ENCODE measurements around the gene PDZD4.

PDZD4 gene

DNA sequence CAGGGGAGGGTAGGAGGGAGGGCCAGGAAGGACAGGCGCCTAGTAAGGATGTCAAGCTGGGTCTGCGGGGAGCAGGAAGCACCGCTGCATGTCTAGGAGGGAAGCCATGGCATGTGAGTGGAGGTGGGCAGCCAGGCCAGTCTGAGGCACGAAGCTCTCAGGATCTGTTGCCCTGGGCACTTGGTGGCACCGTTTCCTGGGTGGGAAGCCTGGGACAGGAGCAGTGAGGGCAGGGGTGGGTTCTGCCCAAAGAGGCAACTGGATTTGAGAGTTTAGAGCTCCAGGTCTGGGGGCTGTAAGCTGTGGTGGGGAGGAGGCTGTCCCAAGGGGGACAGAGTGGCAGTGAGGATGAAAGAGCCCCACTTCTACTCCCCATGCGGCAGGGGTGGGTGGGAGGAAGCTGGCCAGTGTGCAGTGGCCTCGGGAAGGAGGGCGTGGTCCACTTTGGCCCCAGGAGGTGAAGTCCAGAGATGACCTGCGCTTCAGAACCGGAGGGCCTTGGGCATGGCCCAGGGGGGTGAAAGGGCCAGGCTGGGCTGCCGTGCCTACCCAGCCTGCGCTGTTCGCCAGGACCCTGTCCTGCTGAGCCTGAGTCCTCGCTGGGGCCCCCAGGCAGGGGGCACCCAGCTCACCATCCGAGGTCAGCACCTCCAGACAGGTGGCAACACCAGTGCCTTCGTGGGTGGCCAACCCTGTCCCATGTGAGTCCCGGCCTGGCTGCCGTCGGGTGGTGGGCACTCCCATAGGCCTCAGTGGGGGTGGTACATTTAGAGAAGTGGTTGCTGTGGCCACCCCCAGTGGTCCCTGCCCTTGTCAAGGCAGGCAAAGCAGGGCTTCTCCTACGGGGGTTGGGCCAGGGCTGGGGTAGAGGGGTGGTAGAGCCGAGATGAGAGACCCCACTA lies 57.8 kb downstream of the PDZD4 start:
- no peak for DNase-seq (ENCODE audit: low read depth in 2 of 2)

DNA sequence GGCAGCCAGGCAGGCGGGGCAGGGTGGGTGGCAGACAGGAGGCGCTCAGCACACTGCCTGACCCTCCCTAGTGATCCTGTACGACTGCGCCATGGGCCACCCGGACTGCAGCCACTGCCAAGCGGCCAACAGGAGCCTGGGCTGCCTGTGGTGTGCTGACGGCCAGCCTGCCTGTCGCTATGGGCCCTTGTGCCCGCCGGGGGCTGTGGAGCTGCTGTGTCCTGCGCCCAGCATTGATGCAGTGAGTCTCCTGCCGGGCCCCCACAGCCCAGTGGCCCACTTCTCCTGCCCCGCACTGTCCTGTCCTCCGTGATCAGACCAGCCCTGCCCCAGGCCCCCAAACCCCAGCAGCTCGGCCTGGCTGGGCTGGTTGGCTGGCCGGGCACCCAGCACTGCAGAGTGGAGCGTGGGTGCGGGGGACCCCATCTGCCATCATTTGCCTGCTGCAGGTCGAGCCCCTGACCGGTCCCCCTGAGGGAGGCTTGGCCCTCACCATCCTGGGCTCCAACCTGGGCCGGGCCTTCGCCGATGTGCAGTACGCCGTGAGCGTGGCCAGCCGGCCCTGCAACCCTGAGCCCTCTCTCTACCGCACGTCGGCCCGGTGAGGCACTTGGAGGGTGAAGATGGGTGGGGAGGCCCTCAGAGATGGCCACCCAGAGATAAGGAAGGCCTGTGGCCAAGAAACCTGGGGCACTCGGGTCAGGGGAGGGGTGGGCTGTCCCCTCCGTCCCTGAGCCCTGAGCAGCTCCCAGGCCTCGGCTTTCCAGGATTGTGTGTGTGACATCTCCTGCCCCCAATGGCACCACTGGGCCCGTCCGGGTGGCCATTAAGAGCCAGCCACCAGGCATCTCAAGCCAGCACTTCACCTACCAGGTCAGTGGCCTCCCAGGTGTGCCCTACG lies 58.7 kb downstream of the PDZD4 start:
- no peak for DNase-seq (ENCODE audit: low read depth in 2 of 2)

DNA sequence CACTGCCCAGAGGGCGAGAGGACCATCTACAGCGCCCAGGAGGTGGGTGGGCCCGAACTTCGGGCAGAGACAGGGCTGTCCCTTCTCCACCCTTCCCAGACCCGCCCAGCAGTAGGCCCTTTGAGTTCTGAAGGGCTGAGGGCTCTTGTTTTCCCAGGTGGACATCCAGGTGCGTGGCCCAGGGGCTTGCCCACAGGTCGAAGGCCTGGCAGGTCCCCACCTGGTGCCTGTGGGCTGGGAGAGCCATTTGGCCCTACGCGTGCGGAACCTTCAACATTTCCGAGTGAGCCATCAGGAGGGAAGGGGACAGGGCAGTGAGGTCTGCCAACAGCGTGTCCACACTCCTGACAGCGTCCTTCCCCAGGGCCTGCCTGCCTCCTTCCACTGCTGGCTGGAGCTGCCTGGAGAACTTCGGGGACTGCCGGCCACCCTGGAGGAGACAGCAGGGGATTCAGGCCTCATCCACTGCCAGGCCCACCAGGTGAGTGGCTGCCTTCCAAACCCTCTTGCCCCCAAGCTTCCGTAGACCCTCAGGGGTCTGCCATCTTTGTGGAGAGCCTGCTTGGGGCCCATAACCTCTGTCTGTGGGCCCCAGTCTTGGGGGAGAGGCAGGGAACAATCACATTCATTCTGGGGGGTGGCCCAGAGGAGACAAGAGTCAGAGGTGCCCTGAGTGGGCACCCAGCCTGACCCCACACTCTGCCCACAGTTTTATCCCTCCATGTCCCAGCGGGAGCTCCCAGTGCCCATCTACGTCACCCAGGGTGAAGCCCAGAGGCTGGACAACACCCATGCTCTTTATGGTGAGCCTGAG lies 59.5 kb downstream of the PDZD4 start:
- no peak for DNase-seq (ENCODE audit: low read depth in 2 of 2)

DNA sequence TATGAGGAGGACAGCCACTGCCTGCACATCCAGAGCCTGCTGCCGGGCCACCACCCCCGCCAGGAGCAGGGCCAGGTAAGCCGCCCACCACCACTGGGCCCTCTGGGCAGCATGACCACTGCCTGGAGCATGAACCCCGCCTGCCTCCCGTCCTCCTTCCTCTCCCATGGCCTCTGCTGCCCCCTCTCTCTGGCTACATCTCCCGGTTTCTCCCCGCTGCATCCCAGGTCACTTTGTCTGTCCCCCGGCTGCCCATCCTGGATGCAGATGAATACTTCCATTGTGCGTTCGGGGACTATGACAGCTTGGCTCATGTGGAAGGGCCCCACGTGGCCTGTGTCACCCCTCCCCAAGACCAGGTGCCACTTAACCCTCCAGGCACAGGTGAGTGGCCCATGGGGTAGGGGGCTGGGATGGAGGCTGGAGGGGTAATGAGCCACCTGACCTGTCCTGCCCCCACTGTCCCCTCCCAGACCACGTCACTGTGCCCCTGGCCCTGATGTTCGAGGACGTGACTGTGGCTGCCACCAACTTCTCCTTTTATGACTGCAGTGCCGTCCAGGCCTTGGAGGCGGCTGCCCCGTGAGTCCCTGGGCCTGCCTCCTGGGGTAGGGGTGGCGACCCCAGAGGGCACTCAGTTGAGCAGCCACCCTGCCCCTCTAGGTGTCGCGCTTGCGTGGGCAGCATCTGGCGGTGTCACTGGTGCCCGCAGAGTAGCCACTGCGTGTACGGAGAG lies 60.3 kb downstream of the PDZD4 start:
- no peak for DNase-seq (ENCODE audit: low read depth in 2 of 2)

DNA sequence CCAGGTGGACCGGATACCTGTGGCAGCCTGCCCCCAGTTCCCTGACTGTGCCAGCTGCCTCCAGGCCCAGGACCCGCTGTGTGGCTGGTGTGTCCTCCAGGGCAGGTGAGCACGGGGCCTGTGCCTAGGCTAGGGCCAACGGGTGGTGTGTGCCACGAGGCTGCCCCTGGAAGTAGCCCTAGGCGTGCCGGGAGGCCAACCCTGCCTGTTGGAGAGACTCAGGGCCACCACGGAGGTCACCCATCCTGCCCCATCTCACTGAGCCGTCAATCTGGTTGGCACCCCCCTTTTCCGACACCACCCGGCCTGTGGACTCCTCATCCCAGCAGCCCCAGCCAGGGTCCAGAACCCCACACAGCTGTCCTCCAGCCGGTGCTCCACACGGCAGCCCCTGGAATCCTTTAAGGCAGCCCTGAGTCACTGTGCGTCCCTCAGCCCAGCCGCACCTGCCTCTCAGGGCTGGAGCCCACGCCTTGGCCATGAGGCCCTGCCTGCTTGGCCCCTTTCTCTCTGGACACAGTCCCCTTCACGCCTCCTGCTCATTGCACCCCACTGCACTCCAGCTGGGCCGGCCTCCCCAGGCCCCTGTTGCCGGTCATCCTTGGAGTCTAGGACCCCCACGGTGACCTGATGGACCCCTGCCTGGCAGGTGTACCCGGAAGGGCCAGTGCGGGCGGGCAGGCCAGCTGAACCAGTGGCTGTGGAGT lies 61.0 kb downstream of the PDZD4 start:
- DNase-seq (ENCODE audit: low read depth in 2 of 2), result no peak

DNA sequence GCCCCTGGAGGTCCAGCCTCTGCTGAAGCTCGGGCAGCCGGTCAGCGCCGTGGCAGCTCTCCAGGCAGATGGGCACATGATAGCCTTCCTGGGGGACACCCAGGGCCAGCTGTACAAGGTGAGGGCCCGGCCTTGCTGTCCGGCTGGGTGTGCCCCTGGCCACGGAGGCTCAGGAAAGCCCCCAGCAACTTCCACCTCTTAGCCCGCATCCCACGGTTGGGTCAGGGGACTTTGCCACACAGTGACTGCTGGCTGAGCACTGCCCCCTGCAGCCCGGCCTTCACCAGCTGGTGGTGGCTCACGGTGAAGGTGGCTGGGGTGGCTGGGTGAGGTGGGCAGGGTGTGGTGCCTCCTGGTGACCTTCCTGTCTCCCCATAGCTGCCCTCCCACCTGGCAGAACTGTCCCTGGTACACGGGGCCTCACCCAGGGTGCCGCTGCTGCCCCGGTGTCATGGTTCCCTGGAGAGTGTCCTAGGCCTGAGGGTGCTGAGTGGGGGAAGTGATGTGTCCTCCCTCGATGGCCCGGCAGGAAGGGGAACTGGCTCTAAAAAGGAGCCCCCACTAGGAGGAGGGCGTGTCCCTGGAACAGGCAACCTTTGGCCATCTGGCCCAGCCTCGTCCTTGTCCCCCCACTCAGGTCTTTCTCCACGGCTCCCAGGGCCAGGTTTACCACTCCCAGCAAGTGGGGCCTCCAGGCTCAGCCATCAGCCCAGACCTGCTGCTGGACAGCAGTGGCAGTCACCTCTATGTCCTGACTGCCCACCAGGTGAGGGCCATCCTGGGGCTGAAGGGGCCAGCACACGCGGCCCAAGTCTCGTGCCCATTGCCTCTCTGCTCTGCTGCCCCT lies 61.8 kb downstream of the PDZD4 start:
- DNase-seq (ENCODE audit: low read depth in 2 of 2), result no peak

DNA sequence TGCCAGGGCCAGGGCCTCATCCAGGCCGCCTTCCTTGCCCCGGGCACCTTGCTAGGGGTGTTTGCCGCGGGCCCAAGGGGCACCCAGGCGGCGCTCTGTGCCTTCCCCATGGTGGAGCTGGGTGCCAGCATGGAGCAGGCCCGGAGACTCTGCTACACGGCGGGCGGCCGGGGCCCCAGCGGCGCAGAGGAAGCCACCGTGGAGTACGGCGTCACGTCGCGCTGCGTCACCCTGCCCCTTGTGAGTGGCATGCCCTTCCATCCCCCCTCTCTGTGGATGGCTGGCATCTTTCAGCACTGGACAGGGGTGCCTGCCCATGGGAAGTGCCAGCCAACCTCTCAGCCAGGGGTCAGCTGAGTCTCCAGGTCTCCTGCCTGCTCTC lies 62.7 kb downstream of the PDZD4 start:
- DNase-seq (ENCODE audit: low read depth in 2 of 2), result no peak

DNA sequence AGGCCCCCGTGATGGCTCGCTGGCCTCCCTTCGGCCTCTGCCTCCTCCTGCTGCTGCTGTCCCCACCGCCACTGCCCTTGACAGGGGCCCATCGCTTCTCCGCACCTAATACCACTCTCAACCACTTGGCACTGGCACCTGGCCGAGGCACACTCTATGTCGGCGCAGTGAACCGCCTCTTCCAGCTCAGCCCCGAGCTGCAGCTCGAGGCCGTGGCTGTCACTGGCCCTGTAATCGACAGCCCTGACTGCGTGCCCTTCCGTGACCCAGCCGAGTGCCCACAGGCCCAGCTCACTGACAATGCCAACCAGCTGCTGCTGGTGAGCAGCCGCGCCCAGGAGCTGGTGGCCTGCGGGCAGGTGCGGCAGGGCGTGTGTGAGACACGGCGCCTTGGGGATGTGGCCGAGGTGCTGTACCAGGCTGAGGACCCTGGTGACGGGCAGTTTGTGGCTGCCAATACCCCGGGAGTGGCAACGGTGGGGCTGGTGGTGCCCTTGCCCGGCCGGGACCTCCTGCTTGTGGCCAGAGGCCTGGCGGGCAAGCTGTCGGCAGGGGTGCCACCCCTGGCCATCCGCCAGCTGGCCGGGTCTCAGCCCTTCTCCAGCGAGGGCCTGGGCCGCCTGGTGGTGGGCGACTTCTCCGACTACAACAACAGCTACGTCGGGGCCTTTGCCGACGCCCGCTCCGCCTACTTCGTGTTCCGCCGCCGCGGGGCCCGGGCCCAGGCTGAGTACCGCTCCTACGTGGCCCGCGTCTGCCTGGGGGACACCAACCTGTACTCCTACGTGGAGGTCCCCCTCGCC lies 63.3 kb downstream of the PDZD4 start:
- DNase-seq (ENCODE audit: low read depth in 2 of 2), result no peak

DNA sequence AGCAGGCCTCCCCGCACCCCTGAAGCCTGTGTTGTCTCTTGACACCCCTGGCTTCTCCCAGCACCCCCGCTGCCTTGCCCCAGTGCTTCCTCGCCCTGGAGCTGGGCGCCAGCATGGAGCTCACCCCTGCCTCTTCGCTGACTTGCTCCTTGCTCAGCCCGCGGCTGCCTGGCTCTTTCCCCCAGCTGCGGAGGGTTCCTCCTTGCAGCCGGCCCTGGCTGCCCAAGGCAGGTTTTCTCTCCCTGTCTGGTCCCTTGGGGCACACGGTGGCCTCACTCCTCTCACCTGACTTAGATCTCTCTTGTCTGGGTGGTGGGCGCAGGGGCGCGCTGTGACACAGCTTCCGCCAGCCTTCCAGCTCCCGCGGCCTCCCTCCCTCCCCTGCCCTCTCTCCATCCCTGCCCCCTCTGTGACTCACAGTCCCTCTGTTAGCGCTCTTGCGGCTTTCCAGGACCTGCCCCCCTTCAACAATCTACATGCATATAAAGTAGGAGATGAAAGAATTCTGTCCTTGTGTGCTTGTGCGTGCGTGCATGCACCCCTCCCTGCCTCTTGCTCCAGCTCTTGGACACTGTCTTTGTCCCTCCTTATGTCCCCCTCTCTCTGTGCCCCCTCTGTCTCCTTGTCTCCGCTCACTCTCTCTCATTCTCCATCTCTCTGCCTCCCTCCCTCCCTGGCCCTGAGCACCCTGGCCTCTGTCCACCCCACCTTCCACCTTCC lies 64.1 kb downstream of the PDZD4 start:
- DNase-seq (ENCODE audit: low read depth in 2 of 2), result peak in 1 of 2 donors; percentile 36

DNA sequence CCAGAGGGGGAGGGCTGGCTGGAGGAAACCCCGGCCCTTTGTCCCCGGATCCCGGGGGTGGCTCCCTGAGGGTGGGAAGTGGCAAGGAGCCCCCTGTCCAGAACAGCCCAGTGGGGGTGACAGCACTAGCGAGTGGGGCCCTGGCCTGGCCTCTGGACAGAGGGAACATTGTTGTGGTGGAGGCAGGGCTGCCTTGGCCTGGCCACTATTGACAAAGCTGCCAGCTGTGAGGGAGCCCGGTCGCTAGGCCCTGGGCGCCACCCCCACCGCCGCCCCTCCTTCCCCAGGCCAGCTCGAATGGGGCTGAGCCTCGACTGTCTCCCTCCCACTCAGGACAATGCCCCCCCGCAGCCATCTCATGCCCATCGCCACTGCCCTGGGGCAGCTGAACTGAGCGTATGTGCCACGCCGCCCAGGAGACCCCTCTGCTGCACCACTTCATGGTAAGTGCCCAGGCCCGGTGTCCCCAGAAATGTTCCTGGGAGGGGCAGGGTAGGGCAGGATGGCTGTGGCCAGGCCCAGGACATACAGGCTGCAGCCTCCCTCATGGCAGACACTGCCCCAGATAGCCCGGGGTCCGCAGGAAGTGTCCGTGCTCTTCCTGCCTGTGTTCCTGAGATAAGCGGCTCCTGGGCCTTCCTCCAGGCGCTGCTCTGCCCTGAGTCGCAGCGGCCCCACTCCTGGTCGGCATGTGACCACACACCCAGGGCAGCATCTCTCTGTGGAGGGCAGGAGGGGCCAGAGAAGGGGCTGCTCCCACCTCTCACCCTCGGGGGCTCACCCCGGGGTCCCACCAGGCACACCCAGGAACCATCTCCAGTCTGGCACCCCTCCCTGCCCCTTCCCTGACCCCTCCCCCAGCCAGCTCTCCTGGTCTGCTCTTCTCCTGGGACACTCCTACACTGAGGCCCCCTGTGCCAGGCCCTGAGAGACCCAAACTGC lies 64.9 kb downstream of the PDZD4 start:
- DNase-seq (ENCODE audit: low read depth in 2 of 2), result no peak

DNA sequence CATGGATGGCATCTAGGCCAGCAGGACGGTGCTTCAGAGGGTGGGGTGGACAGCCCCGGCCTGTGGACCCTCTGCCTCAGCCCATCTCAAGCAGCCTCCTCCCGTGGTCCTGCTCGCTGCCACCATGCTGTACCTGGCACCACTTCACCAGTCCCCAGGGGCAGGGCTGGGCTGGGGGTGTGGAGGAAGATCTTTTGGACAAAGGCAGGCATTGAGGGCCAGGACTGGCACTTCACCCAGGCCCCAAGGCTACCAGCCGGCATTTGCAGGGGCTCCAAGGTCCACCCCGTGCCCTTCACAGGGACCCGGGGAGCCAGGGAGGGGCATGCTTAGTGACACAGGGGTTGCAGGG lies 65.6 kb downstream of the PDZD4 start:
- DNase-seq (ENCODE audit: low read depth in 2 of 2), result no peak

DNA sequence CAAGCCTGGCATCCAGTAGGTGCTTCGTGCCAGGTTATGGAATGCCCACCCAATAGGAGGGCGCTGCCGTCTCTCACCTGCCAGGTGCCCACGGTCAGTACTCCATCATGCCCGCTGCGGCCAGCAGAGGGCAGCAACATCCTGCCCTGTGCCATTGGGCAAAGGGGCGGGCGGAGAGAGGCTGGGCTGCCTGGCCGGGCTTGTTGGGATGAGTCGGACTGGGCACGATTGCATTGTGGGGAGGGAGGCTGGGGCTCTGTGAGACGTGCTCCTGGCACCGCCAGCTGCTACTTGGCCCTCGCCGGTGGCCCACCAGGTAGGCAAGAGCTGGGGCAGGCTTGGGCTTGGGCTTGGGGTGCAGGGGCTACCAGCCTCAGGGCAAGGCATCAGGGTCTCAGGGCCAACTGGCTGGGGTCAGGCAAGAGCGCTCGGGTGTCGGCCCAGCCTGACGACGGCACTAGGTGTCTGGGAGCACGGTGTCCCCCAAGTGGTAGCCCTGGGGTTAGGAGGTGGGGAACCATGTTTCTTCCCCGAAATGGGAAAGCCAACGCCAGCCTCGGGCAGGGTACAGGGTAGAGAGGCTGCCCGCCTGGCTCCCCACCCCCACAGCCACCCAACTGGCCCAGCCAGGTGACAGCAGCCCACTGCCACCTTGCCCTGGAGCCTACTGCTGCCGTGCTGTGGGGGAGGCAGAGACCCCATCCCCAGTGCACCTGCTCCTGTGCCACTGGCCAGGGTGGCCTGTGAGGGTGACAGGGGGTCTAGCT lies 66.2 kb downstream of the PDZD4 start, which contains the start of gene PLXNB3:
TSS of gene PLXNB3 (plus strand) at position 261 of the 767 bp plus-strand sequence. CDS start 1,287 bp downstream, outside the sequence.
- DNase-seq (ENCODE audit: low read depth in 2 of 2), result peak; percentile 66 to 73

DNA sequence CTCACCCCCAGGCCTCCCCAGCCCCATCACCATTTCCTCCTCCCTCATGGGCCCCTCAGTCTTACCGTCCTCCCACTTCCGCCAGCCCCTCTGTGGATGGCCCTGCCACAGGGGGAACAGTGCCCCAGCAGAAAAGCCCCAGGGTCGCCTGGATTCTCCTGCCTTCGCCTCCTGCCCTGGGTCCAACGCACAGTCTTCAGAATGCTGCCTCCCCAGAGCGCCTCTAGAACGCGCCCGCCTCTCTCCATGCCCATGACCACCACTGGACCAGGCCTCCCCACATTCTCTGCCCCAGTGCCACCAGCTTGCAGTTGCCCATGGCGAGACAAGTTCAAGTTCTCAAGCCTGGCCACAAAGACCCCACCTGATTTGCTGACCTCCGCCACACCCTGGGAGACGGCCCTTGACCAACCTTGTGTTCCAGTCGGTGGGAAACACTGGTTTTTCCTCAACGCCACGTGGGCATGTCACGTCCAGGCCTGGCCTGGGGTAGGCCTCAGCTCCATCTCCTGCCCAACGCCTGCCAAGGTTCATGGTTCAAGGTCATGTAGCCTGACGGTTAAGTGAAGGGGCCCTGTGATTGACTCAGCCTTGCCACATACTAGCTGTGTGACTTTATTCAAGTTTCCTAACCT lies 66.9 kb downstream of the PDZD4 start:
- DNase-seq (ENCODE audit: low read depth in 2 of 2), result no peak

DNA sequence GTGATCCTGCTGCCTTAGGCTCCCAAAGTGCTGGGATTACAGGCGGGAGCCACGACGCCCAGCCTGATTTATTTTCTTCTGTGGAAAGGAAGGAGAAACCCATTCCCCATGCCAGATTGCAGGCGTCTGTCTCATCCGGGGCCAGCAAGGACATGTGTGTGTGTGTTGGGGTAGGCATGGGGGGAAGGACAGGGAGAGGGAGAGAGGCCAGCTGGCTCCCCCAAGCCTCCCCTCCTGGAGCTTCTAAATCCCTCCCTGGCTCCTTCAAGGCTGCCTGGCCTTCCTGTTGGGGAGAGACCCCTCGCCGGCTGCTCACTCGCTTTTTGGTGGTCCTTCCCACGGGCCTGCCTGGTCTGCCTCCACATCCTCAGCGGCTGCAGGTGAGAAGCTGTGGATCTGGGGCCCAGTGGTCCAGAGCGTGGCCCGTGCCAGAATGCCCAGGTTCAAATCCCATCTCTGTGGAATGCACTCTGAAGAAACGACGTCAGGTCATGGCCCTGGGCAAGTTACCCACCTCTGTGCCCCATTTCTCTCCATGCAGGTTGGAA lies 67.6 kb downstream of the PDZD4 start:
- DNase-seq (ENCODE audit: low read depth in 2 of 2), result no peak

DNA sequence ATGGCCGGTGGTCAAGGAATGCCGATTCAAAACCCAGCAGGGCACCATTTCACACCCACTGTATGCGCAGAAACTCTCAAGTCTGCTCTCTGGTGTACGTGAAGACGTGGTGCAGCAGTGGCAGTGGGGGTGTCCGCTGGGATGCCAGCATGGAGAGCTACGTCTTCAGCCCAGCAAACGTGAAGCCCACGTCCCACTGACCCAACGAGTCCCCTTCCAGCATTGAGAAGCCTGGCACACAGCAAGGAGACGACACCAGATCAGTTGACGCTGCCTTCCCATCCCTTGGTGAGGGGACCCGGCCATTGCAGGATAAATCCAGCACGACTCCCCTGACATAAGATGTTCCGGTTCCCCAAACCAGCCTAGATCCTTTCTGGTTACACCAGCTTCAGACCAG lies 68.5 kb downstream of the PDZD4 start:
- DNase-seq (ENCODE audit: low read depth in 2 of 2), result no peak

Measured in stimulated activated CD8-positive, alpha-beta memory T cell treated with anti-CD3 and anti-CD28 coated beads, Interleukin-2, amount 100 ng/mL, for 48 hours (primary cell).